ENCODE measurements around the gene ZBTB43.

DNA sequence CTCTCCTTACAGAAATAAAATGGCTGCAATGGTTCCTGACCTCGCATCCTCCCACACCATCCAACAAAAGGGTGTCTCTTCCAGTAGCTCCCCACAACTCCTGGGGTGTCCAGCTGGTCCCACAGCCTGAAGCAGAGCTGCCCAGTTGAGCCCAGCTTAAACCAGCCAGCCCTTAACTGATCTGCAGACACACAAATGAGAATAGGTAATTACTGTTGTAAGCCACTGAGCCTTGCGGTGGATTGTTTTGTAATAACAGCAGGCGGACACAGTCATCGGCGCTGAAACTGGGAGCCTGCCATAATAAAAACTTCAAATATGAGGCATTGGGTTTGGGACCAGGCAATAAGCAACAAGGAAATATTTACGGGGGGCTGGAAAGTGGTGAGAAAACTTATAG lies 10.4 kb upstream of the ZBTB43 start:
- TF ChIP-seq, protein P1, sequence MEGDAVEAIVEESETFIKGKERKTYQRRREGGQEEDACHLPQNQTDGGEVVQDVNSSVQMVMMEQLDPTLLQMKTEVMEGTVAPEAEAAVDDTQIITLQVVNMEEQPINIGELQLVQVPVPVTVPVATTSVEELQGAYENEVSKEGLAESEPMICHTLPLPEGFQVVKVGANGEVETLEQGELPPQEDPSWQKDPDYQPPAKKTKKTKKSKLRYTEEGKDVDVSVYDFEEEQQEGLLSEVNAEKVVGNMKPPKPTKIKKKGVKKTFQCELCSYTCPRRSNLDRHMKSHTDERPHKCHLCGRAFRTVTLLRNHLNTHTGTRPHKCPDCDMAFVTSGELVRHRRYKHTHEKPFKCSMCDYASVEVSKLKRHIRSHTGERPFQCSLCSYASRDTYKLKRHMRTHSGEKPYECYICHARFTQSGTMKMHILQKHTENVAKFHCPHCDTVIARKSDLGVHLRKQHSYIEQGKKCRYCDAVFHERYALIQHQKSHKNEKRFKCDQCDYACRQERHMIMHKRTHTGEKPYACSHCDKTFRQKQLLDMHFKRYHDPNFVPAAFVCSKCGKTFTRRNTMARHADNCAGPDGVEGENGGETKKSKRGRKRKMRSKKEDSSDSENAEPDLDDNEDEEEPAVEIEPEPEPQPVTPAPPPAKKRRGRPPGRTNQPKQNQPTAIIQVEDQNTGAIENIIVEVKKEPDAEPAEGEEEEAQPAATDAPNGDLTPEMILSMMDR (IDR thresholded peaks at IDR 0.05), result no peak
- no peak for TF ChIP-seq POLR2A (IDR thresholded peaks at IDR 0.05)

Data from thyroid gland (tissue), 4 donors.